HCT116 (cell line): ENCODE results near the gene C20orf144. TPM values are rescaled to one million over a fixed set of nuclear protein-coding genes. Genes with fewer than 3 reads are reported as not detected.

Experiments used
- ATAC-seq: fragments of 200-7000 bp; cut with Tn5 transposase; 2 replicates; pipeline ENCODE4 v1.9.1; 2020; ENCODE audit warnings: mild to moderate bottlenecking, moderate library complexity
- BruUV-seq: library from RNA; stranded (reverse); fragments of 400-500 nt; replicated peaks from 2 replicates; lab custom pipeline; 2021; lab: Mats Ljungman, UMichigan
- CTCF ChIA-PET: fragments of 300-600 bp; sonication (Branson Sonifier 250); formaldehyde crosslinking; loops from one replicate; lab custom pipeline; 2021; ENCODE audit warnings: antibody characterized with exemption; lab: Charles Lee
- POLR2A ChIA-PET: fragments of 300-600, 350-600 bp; sonication (Branson Sonifier 250); formaldehyde crosslinking; loops from one replicate; lab custom pipeline; 2021; ENCODE audit warnings: antibody characterized with exemption; lab: Charles Lee
- RAD21 ChIA-PET, 2 experiments: fragments of 300-600 bp; sonication (Branson Sonifier 250); formaldehyde crosslinking; loops; one replicate each; lab custom pipeline; 2023; ENCODE audit warnings: low total read pairs in 2 of 2; ENCODE audit not compliant: uncharacterized antibody in 2 of 2, unreplicated experiment in 2 of 2, low non-redundant PET in 1 of 2; lab: Charles Lee
- DNase-seq: peaks from one replicate; pipeline ENCODE4 v3.0.0-alpha.2; 2010; ENCODE audit warnings: low read depth, low spot score
- H2AFZ ChIP-seq: fragments of 200-600 bp; shearing (Covaris generic), sonication (generic); 2 replicates; pipeline ENCODE4 v1.6.1; 2017; ENCODE audit warnings: low read depth, mixed run types, mixed read lengths, antibody characterized with exemption, low read length; ENCODE audit not compliant: poor library complexity, severe bottlenecking
- H3K27ac ChIP-seq: 2 replicates; pipeline ENCODE4 v1.5.1; 2012; ENCODE audit warnings: low read depth, low read length
- H3K27me3 ChIP-seq: fragments of 200-600 bp; sonication (generic); 2 replicates; pipeline ENCODE4 v1.6.1; 2016; ENCODE audit warnings: mixed run types, low read length, mixed read lengths; ENCODE audit not compliant: insufficient read depth
- H3K36me3 ChIP-seq, 2 experiments: fragments of 200-500 bp in 1 of 2; fragments of 200-600 bp in 1 of 2; sonication (Bioruptor generic) in 1 of 2; sonication (generic) in 1 of 2; 2 replicates each; pipeline versions ENCODE4 v1.5.1 to v1.6.1; 2014 to 2016; ENCODE audit warnings: low read length in 2 of 2, inconsistent platforms in 1 of 2, mixed read lengths in 1 of 2, mixed run types in 1 of 2; ENCODE audit not compliant: insufficient read depth in 2 of 2, control insufficient read depth in 1 of 2
- H3K4me1 ChIP-seq, 2 experiments: fragments of 200-600 bp in 1 of 2; sonication (generic) in 1 of 2; 2 replicates each; pipeline versions ENCODE4 v1.5.1 to v1.6.1; 2012 to 2017; ENCODE audit warnings: low read length in 2 of 2, inconsistent platforms in 1 of 2, mild to moderate bottlenecking in 1 of 2, mixed read lengths in 1 of 2, mixed run types in 1 of 2, moderate library complexity in 1 of 2; ENCODE audit not compliant: insufficient read depth in 2 of 2, control insufficient read depth in 1 of 2
- H3K4me2 ChIP-seq: fragments of 200-600 bp; sonication (generic); 2 replicates; pipeline ENCODE4 v1.6.1; 2017; ENCODE audit warnings: mixed run types, low read length, mixed read lengths
- H3K4me3 ChIP-seq, 2 experiments: fragments of 200-600 bp in 1 of 2; sonication (generic) in 1 of 2; replicated peaks in 1 of 2; 2 replicates each; pipeline ENCODE4 v1.5.1; 2011 to 2016; ENCODE audit warnings: low read length in 2 of 2, control low read depth in 1 of 2, low read depth in 1 of 2, mild to moderate bottlenecking in 1 of 2, mixed read lengths in 1 of 2, mixed run types in 1 of 2
- H3K79me2 ChIP-seq: fragments of 200-600 bp; sonication (generic); 2 replicates; pipeline ENCODE4 v1.6.1; 2017; ENCODE audit warnings: mild to moderate bottlenecking, mixed run types, low read length, moderate library complexity, mixed read lengths; ENCODE audit not compliant: insufficient read depth
- H3K9ac ChIP-seq: fragments of 200-600 bp; sonication (generic); 2 replicates; pipeline ENCODE4 v1.6.1; 2016; ENCODE audit warnings: low read length, mixed read lengths
- H3K9me2 ChIP-seq: fragments of 200-600 bp; sonication (generic), shearing (Covaris generic); 2 replicates; pipeline ENCODE4 v1.6.1; 2017; ENCODE audit warnings: mixed run types, mild to moderate bottlenecking, moderate library complexity; ENCODE audit not compliant: insufficient read depth
- H3K9me3 ChIP-seq, 2 experiments: fragments of 200-500 bp in 1 of 2; fragments of 200-600 bp in 1 of 2; sonication (Bioruptor generic) in 1 of 2; sonication (generic) in 1 of 2; 2 replicates each; pipeline ENCODE4 v1.6.1; 2014 to 2017; ENCODE audit warnings: low read length in 2 of 2, mixed read lengths in 2 of 2, inconsistent platforms in 1 of 2, low read depth in 1 of 2, mild to moderate bottlenecking in 1 of 2, mixed run types in 1 of 2, moderate library complexity in 1 of 2; ENCODE audit not compliant: control insufficient read depth in 1 of 2, insufficient read depth in 1 of 2
- H4K20me1 ChIP-seq: fragments of 200-600 bp; sonication (generic), shearing (Covaris generic); 2 replicates; pipeline ENCODE4 v1.6.1; 2017; ENCODE audit warnings: mixed run types, mild to moderate bottlenecking, moderate library complexity; ENCODE audit not compliant: insufficient read depth
- ATF3 ChIP-seq: IDR thresholded peaks from 2 replicates; pipeline ENCODE4 v1.6.1; 2012
- CBX3 ChIP-seq: IDR thresholded peaks from 2 replicates; pipeline ENCODE4 v1.6.1; 2012; ENCODE audit warnings: low read depth
- CEBPB ChIP-seq: IDR thresholded peaks from 2 replicates; pipeline ENCODE4 v1.6.1; 2012; ENCODE audit warnings: low read depth
- CTCF ChIP-seq, 3 experiments: fragments of 200-600 bp in 1 of 3; sonication (generic) in 1 of 3; IDR thresholded peaks in 2 of 3; conservative IDR thresholded peaks in 1 of 3; 2 replicates each; pipeline ENCODE4 v1.5.1; 2012 to 2017; ENCODE audit warnings: low read depth in 2 of 3, low read length in 2 of 3, antibody characterized with exemption in 1 of 3, borderline replicate concordance in 1 of 3, control low read depth in 1 of 3, mild to moderate bottlenecking in 1 of 3, mixed read lengths in 1 of 3, mixed run types in 1 of 3, moderate library complexity in 1 of 3; ENCODE audit not compliant: insufficient read depth in 1 of 3
- EGR1 ChIP-seq: IDR thresholded peaks from 2 replicates; pipeline ENCODE4 v1.6.1; 2012; ENCODE audit warnings: low read depth
- ELF1 ChIP-seq: IDR thresholded peaks from 2 replicates; pipeline ENCODE4 v1.6.1; 2012; ENCODE audit warnings: low read depth, borderline replicate concordance
- EZH2 ChIP-seq: fragments of 200-600 bp; sonication (generic); IDR thresholded peaks from 2 replicates; pipeline ENCODE4 v1.6.1; 2017; ENCODE audit warnings: antibody characterized with exemption, mixed run types
- POLR2A ChIP-seq: IDR thresholded peaks from 2 replicates; pipeline ENCODE4 v1.7.0; 2011; ENCODE audit warnings: borderline replicate concordance; ENCODE audit not compliant: insufficient read depth, insufficient read length; ENCODE audit errors: extremely low read depth
- POLR2AphosphoS5 ChIP-seq: IDR thresholded peaks from 2 replicates; pipeline ENCODE4 v1.6.1; 2011; ENCODE audit warnings: mild to moderate bottlenecking, low read depth, low read length, moderate library complexity
- RAD21 ChIP-seq: IDR thresholded peaks from 2 replicates; pipeline ENCODE4 v1.6.1; 2012; ENCODE audit warnings: low read depth, mild to moderate bottlenecking
- SIN3A ChIP-seq: IDR thresholded peaks from 2 replicates; pipeline ENCODE4 v1.6.1; 2012; ENCODE audit warnings: low read depth
- SP1 ChIP-seq: IDR thresholded peaks from 2 replicates; pipeline ENCODE4 v1.6.1; 2012; ENCODE audit warnings: low read depth
- SRF ChIP-seq: IDR thresholded peaks from 2 replicates; pipeline ENCODE4 v1.6.1; 2012; ENCODE audit warnings: low read depth
- TCF7L2 ChIP-seq: IDR thresholded peaks from 2 replicates; pipeline ENCODE4 v1.7.0; 2011; ENCODE audit warnings: borderline replicate concordance, inconsistent platforms; ENCODE audit not compliant: insufficient read depth, insufficient read length; ENCODE audit errors: extremely low read depth
- YY1 ChIP-seq: IDR thresholded peaks from 2 replicates; pipeline ENCODE4 v1.6.1; 2011; ENCODE audit warnings: low read length, low read depth, moderate library complexity, mild to moderate bottlenecking; ENCODE audit not compliant: insufficient replicate concordance; ENCODE audit errors: extremely low read depth
- ZBTB33 ChIP-seq: IDR thresholded peaks from 2 replicates; pipeline ENCODE4 v1.6.1; 2011; ENCODE audit warnings: mild to moderate bottlenecking, low read length, moderate library complexity; ENCODE audit not compliant: insufficient replicate concordance; ENCODE audit errors: extremely low read depth
- intact Hi-C: fragments of 100-400 bp; cut with micrococcal nuclease; formaldehyde crosslinking; loops from 2 replicates; pipeline ENCODE4 v1.10.0; 2022
- total RNA-seq: library from RNA; stranded (reverse); gene quantifications from one replicate; pipeline ENCODE4 v1.2.1, GENCODE V29; 2021; ENCODE audit not compliant: unreplicated experiment
- TF ChIP-seq, protein P1 (sequence below): IDR thresholded peaks from 2 replicates; pipeline ENCODE4 v1.6.1; 2012

C20orf144 gene
- total RNA-seq, 1 experiment from 2014 or later, result 0.37 TPM

DNA sequence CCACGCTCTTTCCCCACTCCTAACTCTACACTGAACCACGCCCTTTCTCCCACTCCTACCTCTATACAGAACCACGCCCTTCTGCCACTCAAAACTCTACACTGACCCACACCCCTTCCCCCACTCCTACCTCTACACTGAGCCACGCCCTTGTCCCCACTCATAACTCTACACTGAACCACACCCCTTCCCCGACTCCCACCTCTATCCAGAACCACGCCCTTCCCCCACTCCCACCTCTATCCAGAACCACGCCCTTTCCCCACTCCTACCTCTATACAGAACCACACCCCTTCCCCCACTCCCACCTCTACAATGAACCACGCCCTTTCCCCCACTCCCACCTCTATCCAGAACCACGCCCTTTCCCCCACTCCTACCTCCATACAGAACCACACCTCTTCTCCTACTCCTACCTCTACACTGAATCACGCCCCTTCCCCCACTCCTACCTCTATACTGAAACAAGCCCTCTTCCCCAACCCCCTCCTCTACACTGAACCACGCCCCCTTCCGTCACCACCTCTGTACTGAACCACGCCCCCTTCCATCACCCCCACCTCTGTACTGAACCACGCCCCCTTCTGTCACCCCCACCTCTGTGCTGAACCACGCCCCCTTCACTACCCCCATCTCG is 47.9 kb downstream of the C20orf144 start:
- no peak overlapping the region for H3K9ac ChIP-seq
- intact Hi-C loops, result loop anchor here (5.0 kb wide), 1 partner anchor 963 kb away; no protein-coding TSS in a partner anchor
- H3K9me2 ChIP-seq, result no peaks in the 10 kb centered on the region
- no peak overlapping the region for H3K27ac ChIP-seq
- H2AFZ ChIP-seq, result no peak overlapping the region
- H3K27me3 ChIP-seq, result no peaks in the 10 kb centered on the region
- no peak overlapping the region for H3K4me3 ChIP-seq
- no peaks in the 10 kb centered on the region for H3K9me3 ChIP-seq
- BruUV-seq, result no TSS peak
- H3K36me3 ChIP-seq, result 0 out of 4 replicates have a peak, but pooled peaks cover 0 to 5% of the 10 kb centered on the region in 2 experiments
- peaks cover 4 to 23% of the 10 kb centered on the region in 2 experiments; a peak in 3 of 4 replicates for H3K4me1 ChIP-seq
- H3K79me2 ChIP-seq, result no peaks in the 10 kb centered on the region
- RAD21 ChIA-PET, result no interaction called here
- no peak for DNase-seq
- CTCF ChIA-PET, result no interaction called here
- H4K20me1 ChIP-seq, result no peaks in the 10 kb centered on the region
- POLR2A ChIA-PET, result no interaction called here
- ATAC-seq, result peak; percentile 58
- H3K4me2 ChIP-seq, result peak overlapping the region; percentile 38
- TF ChIP-seq ATF3, result no peak
- TF ChIP-seq YY1, result no peak
- TF ChIP-seq EZH2, result no peak
- TF ChIP-seq TCF7L2, result no peak
- TF ChIP-seq ELF1, result no peak
- no peak for TF ChIP-seq CEBPB
- no peak for TF ChIP-seq SP1
- TF ChIP-seq CBX3, result no peak
- no peak for TF ChIP-seq CTCF (IDR thresholded peaks at IDR 0.05 in 2 of 3, conservative IDR thresholded peaks at IDR 0.05 in 1 of 3; ENCODE audit: borderline replicate concordance in 1 of 3, insufficient read depth in 1 of 3, low read depth in 2 of 3, low read length in 2 of 3)
- TF ChIP-seq, protein P1, sequence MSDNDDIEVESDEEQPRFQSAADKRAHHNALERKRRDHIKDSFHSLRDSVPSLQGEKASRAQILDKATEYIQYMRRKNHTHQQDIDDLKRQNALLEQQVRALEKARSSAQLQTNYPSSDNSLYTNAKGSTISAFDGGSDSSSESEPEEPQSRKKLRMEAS, result no peak
- no peak for TF ChIP-seq POLR2AphosphoS5
- no peak for TF ChIP-seq SIN3A
- no peak for TF ChIP-seq ZBTB33
- TF ChIP-seq EGR1, result no peak
- no peak for TF ChIP-seq RAD21
- TF ChIP-seq SRF, result no peak
- TF ChIP-seq POLR2A, result no peak
- TF ChIP-seq, all 23 proteins: peak for 0
